Activated CD8-positive, alpha-beta memory T cell treated with anti-CD3 and anti-CD28 coated beads for 36 hours (primary cell): ENCODE measurements around the gene ABHD11. TPM values are rescaled to one million over a fixed set of nuclear protein-coding genes. Genes with fewer than 3 reads are reported as not detected.

Source experiments
- CTCF ChIA-PET: fragments of 350-600 bp; sonication (Branson Sonifier 250); formaldehyde crosslinking; loops from one replicate; lab custom pipeline; 2021; ENCODE audit warnings: antibody characterized with exemption; lab: Charles Lee
- POLR2A ChIA-PET: fragments of 350-600 bp; sonication (Branson Sonifier 250); formaldehyde crosslinking; loops from one replicate; lab custom pipeline; 2021; ENCODE audit warnings: antibody characterized with exemption; lab: Charles Lee
- total RNA-seq, 2 experiments: library from RNA; stranded (reverse); gene quantifications; one replicate each; pipeline ENCODE4 v1.2.3, GENCODE V29; 2021

ABHD11 gene
- total RNA-seq, 2 experiments from 2014 or later, result 26.1 to 26.6 TPM

DNA sequence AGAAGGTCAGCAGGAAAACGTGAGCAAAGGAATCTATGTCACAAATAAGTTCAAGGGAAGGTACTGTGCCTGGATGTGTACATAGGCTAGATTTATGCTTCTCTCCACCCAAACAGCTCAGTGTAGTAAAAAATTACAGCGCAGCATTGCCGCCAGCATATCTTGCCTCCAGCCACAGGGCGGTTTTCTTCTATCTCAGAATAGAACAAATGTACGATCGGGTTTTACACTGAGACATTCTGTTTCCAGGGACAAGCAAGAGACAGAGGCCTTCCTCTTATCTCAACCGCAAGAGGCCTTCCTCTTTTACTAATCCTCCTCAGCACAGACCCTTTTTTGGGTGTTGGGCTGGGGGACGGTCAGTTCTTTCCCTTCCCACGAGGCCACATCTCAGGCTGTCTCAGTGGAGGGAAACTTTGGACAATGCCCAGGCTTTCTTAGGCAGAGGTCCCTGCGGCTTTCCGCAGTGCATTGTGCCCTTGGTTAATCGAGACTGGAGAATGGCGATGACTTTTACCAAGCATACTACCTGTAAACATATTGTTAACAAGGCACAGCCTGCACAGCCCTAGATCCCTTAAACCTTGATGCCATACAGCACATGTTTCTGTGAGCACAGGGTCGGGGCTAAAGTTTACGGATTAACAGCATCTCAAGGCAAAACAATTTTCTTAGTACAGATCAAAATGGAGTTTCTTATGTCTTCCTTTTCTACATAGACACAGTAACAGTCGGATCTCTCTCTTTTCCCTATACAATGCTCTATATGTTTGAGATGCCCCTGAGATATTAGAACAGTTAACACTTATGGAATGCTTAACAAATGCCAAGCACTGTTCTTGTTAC lies 11.6 kb upstream of the ABHD11 start:
- POLR2A ChIA-PET, result no interaction called here
- CTCF ChIA-PET, result no interaction called here

DNA sequence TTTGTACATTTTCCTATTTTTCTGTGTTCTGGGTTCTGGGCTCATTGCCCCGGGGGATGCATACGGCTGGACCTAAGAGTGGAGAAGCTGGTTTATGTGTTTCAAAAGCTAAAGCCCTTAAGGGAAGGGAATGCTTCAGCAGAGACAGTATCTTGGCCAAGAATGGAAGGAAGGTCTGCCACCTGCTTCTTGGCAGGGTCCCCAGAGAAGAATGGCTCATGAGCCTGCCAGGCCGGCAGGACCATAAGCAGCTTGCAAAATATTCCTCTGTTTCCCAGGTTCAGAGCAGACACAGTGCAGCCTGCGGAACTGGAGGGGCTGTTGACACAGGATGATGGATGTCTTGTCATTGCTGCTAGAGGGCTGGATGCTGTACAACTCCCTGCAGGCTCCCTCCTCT lies 7.8 kb upstream of the ABHD11 start:
- ChIA-PET POLR2A (no interaction called here), CTCF (interaction anchor here (1.5 kb wide), 1 partner anchor 12 kb away, joined by 4 read pairs; no protein-coding TSS in a partner anchor)

DNA sequence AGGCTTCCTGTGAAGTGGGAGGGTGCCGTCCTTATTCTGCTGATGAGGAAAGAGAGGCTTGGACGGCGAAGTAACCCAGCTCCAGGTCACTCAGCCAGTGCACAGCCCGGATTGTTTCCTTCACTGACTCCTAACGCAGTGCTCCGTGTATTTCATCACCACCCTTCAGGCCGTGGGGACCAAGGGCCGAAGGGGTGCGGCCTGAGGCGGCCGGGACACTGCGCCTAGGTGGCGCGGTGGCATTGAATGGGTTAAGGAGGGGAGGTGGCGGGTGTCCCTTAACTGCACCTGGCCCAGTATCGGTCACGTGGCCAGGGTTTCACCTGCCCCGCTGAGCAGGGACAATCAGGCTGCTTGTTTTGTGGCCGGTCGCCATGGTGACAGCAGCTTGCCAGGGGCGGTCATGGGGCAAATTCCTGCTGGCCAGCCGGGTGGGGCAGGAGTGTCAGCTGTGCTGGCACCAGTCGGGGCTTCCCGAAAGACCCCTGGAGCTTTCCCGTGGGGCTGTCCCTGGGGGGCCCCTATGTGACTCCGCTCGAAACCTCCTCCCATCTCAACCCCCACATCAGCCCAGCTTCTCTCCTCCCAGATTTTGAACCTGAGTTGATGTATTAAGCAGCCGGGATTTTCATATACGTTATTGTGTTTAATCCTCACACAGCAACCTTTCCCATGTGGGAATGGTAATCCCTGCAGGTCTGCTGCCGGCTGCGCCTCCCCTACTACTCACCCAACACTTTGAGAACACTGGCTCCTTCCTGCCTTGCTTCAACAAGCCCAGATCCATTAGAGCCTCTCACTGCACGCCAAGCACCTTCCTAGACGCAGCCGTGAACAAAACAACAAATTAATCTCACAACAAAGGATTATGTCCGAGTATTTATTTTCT lies 4.4 kb upstream of the ABHD11 start:
- POLR2A ChIA-PET, result no interaction called here
- CTCF ChIA-PET, result no interaction called here

DNA sequence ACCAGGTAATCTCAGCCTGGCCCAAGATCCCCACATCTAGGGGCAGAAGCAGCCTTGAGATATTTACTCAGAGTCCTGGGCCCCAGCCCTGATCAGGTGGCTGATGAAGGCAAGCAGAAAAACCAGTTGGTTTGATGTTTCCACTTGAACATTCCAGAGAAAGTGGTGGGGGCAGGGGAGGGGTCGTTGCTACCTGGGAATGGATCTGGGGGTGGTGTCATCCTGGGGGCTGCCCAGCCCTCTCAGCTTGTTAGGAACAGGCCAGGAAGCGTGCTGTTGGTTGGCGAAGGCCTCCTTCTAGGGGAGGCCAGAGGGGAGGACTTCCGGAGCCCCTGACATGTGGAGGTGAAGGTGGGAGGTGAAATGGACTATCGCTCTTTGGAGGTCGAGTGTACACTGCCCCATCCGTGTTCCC lies 3.7 kb upstream of the ABHD11 start:
- ChIA-PET POLR2A (no interaction called here), CTCF (no interaction called here)

DNA sequence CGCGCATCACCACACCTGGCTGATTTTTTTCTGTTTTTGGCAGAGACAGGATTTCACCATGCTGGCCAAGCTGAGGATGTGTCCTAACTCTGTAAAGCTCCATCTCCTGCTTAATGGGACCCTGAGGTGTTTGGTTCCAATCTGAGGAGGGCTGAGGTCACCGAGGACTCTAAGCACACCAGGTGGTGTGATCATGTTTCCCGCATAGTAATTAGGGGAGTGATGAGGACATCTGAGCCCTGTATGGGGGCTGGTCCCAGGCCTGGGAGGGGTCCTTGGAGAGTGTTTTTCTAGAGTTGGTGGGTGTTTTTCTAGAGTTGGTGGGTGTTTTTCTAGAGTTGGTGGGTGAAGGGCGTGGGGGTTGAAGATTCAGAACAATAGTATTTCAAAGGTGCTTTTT lies 3.0 kb upstream of the ABHD11 start:
- ChIA-PET POLR2A (no interaction called here), CTCF (no interaction called here)

DNA sequence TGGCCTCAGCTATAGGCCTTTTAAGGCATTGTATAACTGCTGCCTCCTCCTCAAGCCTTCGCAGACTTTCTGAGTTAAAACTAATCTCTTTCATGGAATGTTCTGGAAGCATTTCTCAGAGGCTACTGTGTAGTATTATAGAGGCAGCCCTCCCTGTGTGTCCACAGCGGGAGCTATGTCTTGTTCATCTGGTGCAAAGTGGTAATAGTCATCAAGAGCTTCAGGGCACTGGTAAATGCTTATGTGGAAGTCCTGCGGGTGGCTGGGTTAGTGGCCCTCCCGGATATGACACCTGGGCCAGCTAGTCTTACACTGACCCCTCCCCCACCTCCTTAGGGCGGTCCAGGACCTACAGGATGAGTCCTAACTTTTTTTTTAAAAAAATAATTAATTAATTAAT lies 2.2 kb upstream of the ABHD11 start:
- ChIA-PET POLR2A (no interaction called here), CTCF (interaction anchor here (1.1 kb wide), 1 partner anchor 146 kb away, joined by 4 read pairs; no protein-coding TSS in a partner anchor)

DNA sequence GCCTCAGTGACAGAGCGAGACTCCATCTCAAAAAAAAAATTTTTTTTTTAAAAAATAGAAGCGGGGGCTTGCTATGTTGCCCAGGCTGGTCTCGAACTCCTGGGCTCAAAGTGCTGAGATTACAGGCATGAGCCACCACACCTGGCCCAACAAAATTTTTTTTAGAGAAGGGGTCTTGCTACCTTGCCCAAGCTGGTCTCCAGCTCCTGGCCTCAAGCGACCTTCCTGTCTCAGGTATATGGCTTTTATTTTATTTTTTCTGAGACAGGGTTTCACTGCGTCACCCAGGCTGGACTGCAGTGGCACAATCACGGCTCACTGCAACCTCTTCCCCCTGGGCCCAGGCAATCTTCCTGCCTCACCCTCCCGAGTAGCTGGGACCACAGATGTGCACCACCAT lies 1.6 kb upstream of the ABHD11 start:
- ChIA-PET CTCF (interaction anchor here (1.1 kb wide), 1 partner anchor 145 kb away, joined by 4 read pairs; no protein-coding TSS in a partner anchor), POLR2A (interaction anchor here (0.7 kb wide), 1 partner anchor 114 kb away, joined by 7 read pairs; no protein-coding TSS in a partner anchor)

DNA sequence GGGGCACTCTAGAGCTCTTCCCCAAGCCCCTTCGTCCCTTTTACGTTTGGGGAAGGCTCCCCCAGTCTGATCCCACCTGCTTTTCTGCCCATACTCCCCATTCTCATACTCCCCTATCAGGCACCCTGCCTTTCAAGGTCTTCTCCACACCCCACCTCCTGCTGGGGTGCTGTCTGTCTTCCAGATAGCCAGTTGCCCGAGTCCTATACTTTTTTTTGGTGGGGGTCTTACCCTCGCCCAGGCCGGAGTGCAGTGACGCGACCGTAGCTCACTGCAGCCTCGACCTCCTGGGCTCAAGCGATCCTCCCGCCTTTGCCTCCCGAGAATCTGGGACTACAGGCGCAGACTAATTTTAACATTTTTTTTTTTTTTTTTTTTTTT lies 775 bp upstream of the ABHD11 start:
- POLR2A ChIA-PET, result interaction anchor here (0.7 to 1.4 kb wide), 3 partner anchors 115 to 117 kb away, joined by 3 to 7 read pairs (median 4); no protein-coding TSS in a partner anchor
- CTCF ChIA-PET, result interaction anchor here (0.7 to 3.5 kb wide), 5 partner anchors 13 to 355 kb away, joined by 3 to 19 read pairs (median 5); no protein-coding TSS in a partner anchor

DNA sequence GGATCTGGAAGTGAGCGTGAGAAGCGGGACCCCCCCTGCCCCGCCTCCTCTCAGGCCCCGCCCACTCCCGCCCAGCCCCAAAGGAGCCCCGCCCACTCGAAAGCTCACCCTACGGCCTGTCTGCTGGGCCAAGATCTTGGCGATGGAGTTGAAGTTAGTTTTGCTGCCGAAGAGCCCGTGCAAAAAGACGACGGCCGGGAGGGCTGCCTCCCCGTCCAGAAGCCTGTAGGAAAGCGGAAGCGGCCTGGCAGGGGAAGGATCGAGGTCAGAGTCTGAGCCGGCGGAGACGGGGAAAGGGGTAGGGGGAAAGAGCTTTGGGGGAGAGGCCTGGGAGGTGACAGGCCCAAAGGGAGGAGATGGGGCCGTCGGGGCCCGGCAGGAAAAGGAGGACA lies 386 bp downstream of the ABHD11 start:
- ChIA-PET POLR2A (interaction anchor here (0.8 to 1.4 kb wide), 3 partner anchors 107 to 216 kb away, joined by 3 to 5 read pairs (median 4); partner anchors contain the start of gene BAZ1B), CTCF (interaction anchor here (0.6 to 3.5 kb wide), 4 partner anchors 9 to 356 kb away, joined by 3 to 19 read pairs (median 7); no protein-coding TSS in a partner anchor)

DNA sequence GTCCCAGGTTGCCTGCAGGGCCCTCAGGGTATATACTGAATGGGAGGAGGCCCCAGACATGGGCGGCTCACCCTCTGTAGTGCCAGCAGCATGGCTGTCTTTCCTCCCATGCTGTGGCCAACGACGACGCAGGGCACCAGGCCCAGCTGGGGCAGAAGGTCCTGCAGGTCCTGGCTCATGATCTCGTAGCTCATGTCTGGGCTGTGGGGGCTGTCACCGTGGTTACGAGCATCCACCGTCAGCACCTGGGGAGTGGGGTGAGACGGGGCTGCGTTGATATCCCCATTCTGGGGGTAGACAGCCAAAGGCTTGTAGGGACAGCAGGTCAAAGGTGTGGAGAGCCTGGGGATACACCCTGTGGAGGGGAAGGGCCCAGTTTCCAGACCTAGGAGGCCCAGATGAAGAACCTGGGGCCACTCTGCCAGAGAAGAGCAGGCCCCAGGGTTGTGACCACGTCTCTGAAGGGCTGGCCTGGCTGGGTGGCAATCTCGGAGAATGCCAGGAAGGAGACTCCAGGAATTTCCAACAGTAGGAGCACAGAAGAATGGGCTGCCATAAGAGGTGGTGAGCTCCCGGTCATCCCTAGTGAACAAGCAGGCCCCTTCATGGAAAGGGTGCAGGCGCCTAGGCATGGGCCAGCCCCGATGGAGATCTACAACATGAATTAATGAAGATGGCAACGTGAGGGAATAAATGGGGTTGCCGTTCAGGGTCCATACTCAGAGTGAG lies 947 bp downstream of the ABHD11 start:
- CTCF ChIA-PET, result interaction anchor here (0.6 to 3.5 kb wide), 3 partner anchors 9 to 131 kb away, joined by 4 to 19 read pairs (median 10); no protein-coding TSS in a partner anchor
- POLR2A ChIA-PET, result interaction anchor here (0.8 kb wide), 1 partner anchor 106 kb away, joined by 3 read pairs; no protein-coding TSS in a partner anchor

DNA sequence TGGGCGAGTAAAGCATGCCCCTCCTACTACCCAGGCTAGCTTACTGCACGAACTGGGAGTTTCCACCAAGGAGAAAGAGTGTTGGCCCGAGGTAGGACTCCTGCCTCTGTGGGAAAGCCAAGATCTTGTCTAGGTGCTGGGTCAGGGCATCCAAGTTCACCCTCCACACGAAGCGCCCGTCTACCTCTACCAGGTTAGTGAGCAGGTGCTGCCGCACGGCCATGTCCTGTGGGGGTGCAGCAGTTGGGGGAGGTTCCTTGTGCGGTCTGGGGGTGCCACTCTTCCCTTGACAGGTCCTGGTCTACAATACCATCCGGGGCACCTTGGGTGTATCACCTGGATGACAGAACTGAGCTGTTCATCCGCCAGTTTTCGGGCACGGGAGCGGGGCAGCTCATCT lies 1.7 kb downstream of the ABHD11 start:
- ChIA-PET POLR2A (no interaction called here), CTCF (interaction anchor here (3.2 to 3.5 kb wide), 2 partner anchors 11 to 130 kb away, joined by 10 to 19 read pairs; no protein-coding TSS in a partner anchor)

DNA sequence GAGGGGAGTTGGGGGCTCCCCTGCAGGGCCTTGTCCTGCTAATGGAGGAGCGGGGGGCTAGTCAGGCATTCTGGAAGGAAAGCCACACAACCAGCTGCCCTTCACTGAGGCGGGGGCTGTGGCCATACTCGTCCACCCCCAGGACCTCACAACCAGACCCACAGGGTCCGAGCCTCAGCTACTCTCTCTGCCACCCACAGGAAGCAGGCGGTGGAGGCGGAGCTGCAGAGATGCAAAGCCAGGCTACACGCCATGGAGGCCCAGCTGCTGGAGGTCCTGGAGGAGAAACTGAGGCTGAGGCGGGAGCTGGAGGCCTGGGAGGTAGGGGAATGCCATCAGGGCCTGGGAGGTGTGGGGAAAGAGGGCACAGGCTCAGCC lies 3.1 kb downstream of the ABHD11 start:
- POLR2A ChIA-PET, result no interaction called here
- CTCF ChIA-PET, result interaction anchor here (0.9 to 2.0 kb wide), 8 partner anchors 10 to 213 kb away, joined by 3 to 19 read pairs (median 6); no protein-coding TSS in a partner anchor

DNA sequence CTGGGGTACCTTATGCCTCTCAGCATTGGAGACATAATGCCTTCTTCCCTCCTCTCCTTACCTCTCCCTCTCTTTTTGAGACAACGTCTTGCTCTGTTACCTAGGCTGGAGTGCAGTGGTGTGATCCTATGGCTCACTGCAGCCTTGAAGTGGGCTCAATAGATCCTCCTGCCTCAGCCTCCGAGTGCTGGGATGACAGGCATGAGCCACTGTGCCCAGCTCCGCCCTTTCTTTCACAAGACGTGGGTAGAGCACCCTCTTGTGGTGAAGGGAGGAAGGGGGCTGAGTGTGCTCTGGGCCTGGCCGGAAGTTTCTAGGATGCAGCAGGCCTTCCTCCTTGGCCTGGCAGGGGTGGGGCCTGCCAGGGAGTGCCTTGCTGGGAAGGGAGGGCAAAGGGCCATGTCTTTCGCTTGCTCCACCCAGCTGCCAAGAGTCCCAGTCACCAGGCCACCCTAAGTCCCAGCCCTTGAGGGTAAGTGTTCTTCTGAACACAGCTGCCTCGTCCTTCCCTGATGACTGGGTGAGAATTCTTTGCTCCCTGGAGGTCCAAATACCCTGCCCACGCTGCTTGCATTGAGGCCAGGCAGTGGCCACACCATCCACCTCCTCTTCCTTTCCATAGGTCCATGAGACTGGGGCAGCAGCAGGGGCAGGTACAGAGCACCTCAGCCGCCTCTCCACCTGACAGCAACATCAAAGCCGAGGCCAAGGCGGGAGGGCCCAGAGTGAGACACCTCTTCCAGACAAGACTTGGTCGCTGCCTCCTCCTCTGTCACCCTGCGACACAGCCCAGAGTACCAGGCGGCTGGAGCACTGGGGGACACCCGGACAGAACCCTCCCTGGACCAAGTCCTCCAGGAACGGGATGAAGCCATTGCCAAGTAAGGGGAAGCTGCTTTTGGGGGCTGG lies 3.7 kb downstream of the ABHD11 start:
- CTCF ChIA-PET, result interaction anchor here (0.7 to 2.0 kb wide), 14 partner anchors 9 to 212 kb away, joined by 3 to 19 read pairs (median 4); partner anchors contain the start of gene BUD23
- POLR2A ChIA-PET, result interaction anchor here (0.5 kb wide), 1 partner anchor 214 kb away, joined by 4 read pairs; no protein-coding TSS in a partner anchor

DNA sequence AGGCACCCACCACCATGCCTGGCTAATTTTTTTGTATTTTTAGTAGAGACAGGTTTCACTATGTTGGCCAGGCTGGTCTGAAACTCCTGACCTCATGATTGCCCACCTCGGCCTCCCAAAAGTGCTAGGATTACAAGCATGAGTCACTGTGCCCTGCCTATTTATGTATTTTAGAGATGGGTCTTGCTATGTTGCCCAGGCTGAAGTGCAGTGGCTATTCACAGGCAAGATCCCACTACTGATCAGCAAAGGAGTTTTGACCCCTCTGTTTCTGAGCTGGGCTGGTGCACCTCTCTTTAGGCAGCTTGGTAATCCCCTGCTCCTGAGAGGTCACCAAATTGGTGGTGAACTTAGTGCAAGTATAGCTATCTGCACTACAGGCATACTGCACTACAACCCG lies 6.2 kb downstream of the ABHD11 start:
- CTCF ChIA-PET, result interaction anchor here (0.8 to 2.4 kb wide), 2 partner anchors 114 to 125 kb away, joined by 3 to 14 read pairs; no protein-coding TSS in a partner anchor
- POLR2A ChIA-PET, result interaction anchor here (0.6 to 0.7 kb wide), 3 partner anchors 67 to 658 kb away, joined by 4 read pairs; partner anchors contain the start of gene TBL2

DNA sequence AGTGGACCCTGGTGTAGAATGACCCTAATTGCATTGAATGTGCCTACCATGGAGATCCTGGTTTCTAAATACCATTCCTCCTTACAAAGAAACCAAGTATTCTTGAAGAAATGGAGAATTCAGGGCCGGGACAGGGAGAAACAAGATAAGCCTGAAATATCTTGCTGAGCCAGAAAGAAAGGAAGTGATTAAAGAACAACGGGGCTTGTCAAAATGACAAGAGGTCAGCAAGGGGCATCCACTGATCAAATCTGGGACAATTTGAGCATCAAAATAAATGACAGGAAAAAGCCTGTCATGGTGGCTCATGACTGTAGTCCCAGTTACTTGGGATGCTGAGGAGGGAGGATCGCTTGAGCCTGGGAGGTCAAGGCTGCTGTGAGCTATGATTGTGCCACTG lies 8.1 kb downstream of the ABHD11 start:
- ChIA-PET POLR2A (interaction anchor here (0.7 kb wide), 1 partner anchor 223 kb away, joined by 3 read pairs; no protein-coding TSS in a partner anchor), CTCF (interaction anchor here (1.0 to 3.0 kb wide), 2 partner anchors 124 kb away, joined by 3 to 15 read pairs; no protein-coding TSS in a partner anchor)

DNA sequence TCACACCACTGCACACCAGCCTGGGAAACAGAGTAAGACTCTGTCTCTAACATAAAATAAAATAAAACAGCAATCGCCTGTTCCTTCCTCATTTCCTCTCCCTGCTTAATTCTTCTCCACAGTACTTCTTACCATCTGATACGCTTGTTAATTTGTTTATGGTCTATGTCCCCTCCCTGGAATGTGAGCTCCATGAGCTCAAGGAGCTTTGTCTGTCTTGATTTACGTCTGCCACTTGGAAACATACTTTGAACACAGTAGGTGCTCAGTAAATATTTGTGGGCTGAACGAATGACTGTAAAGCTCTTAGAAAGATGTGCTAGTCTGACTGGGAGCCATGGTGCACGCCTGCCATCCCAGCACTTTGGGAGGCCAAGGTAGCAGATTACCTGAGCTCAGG lies 10.1 kb downstream of the ABHD11 start:
- POLR2A ChIA-PET, result interaction anchor here (0.6 kb wide), 1 partner anchor 38 kb away, joined by 4 read pairs; no protein-coding TSS in a partner anchor
- CTCF ChIA-PET, result interaction anchor here (0.5 to 3.0 kb wide), 5 partner anchors 10 to 124 kb away, joined by 3 to 15 read pairs (median 3); no protein-coding TSS in a partner anchor

DNA sequence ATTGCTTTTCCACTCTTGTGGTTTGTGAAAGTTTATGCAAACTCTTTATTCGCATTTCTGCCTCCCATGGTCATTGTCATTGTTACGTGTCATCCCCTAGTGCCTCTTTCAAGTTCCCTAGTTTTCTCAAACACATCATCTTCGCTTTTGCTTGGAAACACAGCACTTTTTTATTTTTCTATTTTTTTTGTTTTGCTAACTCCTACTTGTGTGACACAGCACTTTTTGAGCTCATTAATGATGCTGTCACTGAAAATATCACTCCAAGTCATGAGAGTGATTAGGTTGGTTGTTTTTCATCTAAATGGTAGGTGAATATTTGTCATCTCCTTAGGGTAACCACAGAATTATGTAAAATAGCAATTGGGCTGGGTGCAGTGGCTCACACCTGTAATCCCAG lies 10.7 kb downstream of the ABHD11 start:
- CTCF ChIA-PET, result interaction anchor here (1.4 to 3.0 kb wide), 2 partner anchors 27 to 121 kb away, joined by 3 to 15 read pairs; no protein-coding TSS in a partner anchor
- POLR2A ChIA-PET, result no interaction called here
